CD4-positive, alpha-beta T cell treated with Interleukin-15 for 1 hour (primary cell): ENCODE results near the gene OR2C3.
"Not testable (repeated sequence)": the region's sequence is repeated elsewhere in the genome, so short reads cannot be mapped to it uniquely, and the experiment has no call there.

ENCODE experiments used
- DNase-seq: peaks from one replicate; pipeline ENCODE4 v3.0.0-alpha.2; 2020

Gene OR2C3

DNA sequence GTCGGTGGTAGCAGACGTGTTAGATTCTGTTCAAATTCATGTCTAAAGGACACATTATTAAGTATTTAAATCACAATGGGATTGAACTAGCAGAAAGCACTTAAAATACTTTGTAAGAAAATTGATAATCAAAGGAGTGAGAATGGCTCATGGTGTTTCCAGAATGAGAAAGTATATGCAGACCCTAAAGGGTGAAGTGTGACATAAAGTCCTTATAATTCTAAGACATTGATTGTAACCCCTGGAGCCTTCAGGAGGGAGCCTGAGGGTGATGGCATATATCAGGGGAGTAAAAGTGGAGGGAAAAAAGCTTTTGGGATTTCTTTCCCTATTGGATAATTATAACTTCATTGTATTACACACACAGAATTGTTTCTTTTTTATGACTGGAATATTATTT, at the start of gene OR2C3:
TSS of gene OR2C3 (minus strand) at position 101 of the 400 bp plus-strand sequence. CDS start 3,929 bp downstream, outside the sequence.
- no peak for DNase-seq

DNA sequence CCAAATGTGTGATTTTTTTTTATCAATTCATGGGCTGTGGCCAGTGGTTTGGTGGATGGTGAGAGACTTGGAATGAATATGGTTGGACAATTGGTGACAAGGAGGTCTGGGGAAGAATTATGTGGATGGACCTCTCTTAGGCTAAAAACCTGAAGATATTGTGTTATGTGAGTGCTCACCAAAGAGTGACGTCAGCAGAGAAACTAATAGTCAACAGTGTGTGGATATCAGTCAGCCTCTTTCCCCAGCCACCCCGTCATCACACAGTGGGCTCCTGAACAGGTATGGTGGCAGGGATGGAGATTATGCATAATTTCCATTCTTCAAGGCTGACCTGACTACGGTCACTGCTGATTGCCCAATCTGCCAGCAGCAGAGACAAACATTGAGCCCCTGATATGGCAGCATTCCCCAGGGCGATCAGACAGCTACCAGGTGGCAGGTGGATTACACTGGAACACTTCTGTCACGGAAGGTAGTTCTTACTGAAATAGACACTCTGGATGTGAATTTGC, 42.8 kb upstream of the OR2C3 start:
- DNase-seq = no peak

DNA sequence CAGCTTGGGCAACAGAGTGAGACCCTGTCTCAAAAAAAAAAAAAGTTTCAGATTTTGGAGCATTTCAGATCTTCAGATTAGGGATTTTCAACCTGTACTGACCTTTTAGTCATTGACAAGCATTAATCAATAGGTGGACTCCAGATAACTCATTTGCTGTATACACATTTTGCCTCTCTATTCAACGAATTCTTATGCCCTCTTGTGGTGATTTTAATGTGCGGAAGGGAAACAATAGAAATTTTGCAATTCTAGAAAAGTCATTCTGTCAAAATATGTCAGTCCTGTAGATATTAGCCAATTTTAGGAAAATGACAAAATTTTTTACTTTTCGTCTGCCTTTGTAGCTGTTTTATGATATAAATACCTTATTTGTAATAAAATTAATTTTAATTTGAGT, 40.3 kb upstream of the OR2C3 start:
- no peak for DNase-seq

DNA sequence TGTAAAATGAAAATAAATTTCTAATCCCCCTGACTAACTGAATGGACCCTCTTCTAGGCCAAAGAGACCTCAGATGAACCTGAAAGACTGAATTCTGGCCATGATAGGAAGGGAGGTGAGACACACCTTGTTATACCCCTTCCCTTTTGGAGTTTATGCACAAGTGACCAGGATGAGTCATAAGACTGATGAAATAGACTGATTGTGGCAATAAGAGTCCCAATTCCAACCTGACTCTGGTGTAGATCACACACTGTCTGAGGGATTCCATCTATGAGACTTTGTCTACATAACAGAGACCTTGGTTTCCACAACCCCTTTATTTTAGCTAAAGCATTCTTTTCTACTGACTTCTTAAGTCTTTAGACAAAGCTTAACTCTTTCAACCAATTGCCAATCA, 38.4 kb upstream of the OR2C3 start:
- no peak for DNase-seq

DNA sequence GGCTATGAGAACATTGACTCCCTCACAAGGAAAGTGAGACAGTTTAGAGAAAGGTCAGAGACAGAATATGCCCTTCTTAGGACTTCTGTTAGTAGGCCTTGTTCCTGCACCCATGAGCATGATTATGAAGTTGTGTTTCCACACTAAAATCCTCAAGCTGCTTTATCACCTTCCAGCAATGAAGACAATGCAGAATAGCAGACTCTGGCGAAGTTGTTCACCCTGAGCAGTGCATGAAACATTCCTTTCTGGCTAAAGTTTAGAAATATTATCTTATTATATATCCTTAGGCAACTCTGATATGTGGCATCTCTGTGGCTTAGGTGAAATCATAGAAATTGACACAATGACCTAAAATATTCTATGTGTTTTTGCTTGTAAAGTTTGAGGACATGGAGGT, 38.0 kb upstream of the OR2C3 start:
- DNase-seq = no peak

DNA sequence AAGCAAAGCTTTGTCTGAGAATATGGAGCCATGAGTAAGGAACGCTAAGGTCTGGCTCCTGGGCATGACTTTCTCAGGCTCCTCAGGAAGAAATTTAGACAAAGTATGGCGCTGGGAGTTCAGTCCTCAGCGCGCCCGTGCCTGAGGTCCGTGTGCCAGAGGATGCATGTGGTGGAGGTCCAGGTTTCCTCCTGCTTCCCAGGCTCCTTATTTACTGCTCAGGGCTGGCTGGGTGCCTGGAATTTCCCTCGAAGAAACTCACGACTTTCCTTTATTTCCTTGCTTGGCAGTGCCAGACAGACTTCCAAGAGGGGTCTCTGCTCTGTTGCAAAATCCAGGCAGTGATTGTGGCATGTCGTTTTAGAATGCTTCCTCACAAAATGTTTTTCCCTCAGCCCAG, 26.0 kb upstream of the OR2C3 start:
- no peak for DNase-seq

DNA sequence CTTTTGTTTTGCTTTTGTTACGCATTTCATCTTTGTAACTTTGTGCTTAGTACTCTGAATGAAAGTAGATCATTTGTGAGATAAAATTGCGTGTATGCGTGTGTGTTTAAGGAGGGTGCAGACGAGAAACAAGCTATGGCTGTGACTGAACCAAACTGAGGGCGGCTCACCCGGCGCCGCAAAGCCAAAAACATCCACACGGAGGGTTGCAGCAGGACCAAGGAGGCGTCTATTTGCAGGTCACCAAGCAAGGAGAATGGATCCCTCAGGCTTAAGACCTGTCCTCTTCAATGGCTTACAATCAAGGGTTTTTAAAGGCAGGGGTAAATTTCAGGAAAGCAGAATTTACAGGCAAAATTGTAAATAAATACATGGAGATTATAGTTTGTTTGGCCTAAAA, 25.5 kb upstream of the OR2C3 start:
- no peak for DNase-seq

DNA sequence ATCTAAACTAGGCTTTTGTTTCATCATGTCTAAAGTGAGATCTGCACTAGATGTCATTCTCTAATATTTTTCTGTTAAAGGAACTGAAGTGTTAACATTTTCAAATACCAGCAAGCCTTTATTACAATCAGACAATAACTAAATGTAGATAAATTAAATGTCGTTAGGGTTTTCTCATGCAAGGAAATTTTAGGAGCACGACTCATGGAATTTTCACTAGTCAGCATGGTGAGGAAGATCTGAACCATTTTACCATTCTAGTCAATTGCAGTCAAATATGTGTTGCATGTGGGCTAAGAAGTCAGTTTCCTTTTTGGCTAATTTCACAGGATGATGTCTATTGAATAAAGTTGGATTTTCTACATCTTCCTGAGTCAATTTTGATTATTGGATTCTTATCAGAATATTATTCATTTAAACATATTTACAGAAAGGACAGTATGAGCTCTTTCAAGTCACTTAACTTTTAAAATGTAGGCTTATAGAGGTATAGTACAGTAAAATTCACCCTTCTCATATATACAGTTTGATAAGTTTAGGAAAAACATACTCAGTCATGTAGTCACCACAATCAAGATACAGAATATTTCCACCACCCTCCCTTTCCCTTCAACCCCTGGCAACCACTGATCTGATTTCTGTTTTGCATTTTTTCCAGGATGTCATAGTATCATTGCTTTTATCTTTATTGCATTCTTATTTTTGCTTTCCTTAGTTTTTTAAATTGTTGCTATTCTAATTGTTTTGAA, 21.9 kb upstream of the OR2C3 start:
- DNase-seq = no peak

DNA sequence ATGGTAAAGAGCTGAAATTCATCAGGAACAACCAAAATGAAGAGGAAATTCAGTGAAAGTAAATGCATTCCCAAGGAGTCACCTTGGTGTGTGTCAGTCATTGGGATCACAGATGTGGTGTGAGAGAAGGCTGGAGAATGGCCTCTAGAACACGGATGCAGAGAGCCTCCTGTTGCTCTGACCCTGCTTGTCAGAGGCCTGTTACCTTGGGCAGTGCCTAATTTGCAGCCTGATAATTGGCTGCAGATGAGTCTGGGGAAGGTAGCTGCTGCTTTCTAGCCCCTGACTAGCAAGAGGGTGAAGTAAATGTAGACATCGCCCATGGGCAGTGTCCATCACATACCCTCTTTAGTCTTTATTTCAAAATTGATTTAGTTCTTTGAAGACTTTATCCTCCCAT, 16.0 kb upstream of the OR2C3 start:
- DNase-seq = no peak

DNA sequence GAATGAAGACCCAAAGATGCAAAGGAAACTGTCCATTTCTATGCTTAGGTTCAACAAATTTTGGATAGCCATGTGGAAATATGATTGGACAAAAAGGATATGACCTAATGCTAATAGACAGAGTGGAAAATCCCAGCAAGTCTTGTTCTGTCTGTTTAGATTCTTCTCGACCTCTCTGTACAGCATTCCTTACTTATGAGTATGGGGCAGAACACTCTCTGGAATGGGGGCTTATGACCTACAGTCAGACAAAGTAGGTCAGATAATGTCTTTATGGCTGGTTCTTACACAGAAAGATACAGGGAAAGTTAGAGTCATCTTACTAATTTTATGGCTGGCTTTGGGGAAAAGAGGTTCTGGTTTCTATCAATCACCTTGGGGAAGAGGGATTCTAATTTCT, 15.5 kb upstream of the OR2C3 start:
- DNase-seq = no peak

DNA sequence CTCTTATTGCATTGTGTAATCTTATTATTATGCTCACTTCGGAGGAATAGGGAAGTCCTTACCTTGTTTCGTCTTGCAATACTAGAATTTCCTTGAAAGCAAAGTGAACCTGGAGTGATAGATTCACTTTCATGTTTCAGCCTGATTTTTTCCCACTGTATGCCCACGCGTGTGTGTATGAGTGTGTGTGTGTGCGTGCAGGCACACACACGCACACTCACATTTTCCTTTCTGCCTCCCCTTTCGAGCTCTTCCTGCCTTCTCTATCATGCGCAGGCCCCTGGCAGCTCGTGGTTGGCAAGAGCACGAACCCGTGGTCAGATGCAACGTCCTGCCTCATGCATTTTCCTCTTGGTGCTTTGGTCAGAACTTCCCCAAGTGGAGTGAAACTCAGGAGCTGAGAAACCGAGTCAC, 12.5 kb upstream of the OR2C3 start, which contains the start of gene GCSAML:
TSS of gene GCSAML (plus strand) at position 366 of the 414 bp plus-strand sequence. CDS start 58 bp downstream, outside the sequence.
- no peak for DNase-seq

DNA sequence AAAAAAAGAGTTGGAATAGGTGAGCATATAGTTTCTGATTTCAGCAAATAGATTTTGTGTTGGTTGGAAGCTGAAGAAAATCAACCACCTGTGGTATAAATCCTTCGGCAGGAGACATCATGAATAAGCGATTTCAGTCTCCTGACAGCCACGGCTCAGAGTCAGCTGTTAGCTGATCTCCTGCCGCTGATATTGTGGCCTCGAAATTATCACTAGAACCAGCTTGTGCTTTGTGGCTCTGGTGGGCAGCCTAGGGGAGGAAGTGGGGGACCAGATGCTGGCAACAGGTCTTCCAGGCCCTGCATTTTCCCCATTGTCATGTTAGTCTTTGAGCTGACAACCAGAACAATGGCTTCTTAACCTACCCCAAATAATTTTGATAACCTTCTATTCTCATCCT, 11.9 kb upstream of the OR2C3 start:
- DNase-seq = peak; percentile 30

DNA sequence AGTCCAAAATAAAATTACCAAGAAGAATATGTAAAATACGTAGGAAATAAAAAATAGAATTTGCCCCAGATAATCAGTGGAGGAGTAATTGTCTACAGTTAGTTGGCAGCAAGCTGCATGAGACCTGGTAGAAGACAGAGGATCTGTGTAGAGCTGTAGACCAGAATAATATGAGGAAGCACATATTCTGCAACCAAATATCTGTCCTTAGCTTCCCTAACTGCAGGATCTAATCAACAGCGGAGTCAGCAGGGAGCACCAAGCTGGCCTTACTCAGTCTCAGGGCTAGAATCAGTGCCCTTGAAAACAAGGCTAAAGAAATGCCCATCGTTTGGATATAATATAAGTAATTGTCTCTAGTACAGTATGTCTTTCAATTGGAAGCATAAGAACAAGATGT, 6.6 kb upstream of the OR2C3 start:
- no peak for DNase-seq

DNA sequence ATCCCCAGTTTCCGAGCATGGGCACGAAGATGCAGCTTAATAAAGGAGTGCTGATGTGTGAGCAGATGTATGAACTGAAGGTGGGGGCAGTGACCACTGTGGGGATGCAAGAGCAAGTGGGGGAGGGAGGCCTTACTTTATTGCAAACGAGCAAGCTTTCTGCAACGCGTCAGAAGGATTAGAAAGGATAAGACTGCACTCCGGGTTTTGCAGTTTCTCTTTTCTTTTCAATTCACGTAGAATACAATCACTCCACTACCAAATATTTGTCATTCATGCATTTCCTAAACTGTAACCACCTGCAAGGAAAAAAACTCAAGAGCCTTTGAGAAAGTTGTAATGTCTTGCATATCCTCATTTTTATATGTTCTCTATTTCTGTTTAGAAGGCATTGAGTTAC, 4.3 kb upstream of the OR2C3 start:
- DNase-seq = no peak

DNA sequence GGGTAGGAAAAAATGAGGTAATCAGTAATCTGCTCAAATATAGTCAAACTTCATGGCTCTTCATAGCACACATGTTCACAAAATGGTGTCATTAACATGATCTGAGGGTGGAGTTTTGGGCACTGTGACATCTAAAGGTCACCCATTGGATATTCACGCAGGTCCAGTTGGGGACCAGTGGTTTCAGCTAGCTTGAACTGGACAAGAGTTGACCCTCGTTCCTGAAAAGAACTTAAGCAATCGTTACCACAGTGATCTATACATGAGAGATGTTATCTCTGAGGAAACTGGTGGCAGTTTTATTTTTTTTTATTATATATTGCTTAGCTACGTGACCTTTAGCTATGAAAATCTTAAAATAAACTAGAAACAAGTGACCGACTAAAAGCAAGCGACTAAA, 3.0 kb upstream of the OR2C3 start:
- DNase-seq = no peak

DNA sequence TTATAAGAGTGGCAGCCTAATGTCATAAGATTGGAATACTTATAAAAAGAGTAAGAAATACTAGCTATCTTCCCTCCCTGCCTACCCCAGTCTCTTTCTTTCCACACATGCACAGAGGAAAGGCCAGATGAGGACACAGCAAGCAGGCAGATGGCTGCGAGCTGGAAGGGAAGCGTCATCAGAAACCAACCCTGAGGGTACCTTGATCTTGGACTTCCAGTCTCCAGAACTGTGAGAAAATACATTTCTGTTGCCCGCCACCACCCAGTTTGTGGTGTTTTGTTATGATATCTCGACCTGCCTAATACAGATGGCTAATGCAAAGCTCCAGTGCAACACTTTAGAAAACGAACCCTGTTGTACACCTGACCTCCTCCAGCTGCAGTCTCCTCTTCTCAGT, 2.3 kb upstream of the OR2C3 start:
- DNase-seq = no peak

DNA sequence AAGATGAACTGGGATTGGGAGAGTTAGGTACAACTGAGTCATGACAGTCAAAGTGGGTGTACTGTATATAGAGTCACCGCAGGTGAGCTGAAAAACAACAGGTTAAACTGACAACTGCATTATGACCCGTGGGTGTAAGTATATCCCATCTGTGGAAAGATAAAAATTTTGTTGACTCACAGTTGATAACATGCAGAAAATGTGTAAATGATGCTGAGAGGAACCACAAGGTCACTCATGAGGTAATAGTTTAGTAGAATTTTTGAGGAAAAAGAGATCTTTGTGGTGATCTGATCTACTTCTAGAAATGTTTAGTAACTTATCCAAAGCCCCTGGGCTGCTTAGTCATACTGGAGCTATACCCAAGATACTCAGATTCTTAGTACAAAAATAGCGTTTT, 838 bp downstream of the OR2C3 start:
- no peak for DNase-seq

DNA sequence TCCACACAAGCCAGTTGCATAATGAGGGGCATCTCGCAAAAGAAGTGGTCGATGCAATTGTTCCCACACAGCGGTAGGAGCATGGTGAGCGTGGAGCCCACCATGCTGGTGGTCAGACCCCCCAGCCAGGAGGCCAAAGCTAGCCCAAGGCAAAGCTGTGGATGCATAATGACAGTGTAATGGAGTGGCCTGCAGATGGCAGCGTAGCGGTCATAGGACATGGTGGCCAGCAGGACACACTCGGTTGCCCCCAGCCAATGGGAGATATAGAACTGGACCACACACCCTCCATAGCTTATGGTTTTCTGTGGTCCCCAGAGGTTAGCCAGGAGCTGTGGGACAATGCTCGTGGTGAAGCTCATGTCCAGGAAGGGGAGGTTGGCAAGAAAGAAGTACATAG, 4.3 kb downstream of the OR2C3 start:
- no peak for DNase-seq

DNA sequence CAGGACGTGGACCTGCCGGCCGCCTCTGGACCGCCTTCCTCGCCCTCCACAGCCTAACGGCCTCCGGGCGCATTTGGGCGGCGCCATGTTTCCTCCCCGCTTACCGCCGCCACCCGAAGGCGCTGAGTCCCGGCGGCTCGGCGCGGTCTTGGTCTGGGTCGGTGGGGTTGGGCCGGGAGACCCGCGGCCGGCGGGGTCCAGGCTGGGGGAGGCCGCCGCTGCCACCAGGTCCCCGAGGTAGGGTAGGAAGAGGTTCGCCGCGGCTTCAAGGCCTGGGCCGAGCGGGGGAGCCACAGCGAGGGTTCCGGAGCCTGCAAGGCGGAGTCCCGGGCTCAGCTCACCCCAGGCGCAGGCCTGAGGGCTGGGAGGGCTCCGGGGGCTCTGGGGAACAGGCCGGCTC, 5.5 kb downstream of the OR2C3 start:
- no peak for DNase-seq

DNA sequence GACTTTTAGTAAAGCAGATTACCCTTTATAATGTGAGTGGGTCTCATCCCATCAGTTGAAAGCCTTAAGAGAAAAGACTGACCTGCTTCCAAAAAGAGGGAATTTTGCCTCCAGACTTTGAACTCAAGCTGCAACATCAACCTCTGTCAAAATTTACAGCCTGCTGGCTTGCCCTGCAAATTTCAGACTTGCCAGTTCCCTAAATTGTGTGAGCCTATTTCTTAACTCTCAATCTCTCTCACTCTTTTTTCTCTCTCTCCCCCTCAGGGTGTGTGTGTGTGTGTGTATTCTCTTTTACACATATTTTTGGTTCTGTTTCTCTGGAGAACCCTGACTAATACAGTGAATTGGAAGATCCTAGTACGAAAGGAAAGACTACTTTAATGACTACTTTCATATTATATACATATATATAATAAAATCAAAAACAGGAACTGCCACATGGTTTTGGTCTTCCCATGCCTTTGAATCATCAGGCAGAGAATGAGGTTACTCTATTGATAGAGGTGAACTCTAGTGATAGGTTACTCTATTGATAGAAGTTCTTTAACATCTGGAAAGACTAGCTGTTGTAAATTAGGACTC, 6.4 kb downstream of the OR2C3 start:
- no peak for DNase-seq

DNA sequence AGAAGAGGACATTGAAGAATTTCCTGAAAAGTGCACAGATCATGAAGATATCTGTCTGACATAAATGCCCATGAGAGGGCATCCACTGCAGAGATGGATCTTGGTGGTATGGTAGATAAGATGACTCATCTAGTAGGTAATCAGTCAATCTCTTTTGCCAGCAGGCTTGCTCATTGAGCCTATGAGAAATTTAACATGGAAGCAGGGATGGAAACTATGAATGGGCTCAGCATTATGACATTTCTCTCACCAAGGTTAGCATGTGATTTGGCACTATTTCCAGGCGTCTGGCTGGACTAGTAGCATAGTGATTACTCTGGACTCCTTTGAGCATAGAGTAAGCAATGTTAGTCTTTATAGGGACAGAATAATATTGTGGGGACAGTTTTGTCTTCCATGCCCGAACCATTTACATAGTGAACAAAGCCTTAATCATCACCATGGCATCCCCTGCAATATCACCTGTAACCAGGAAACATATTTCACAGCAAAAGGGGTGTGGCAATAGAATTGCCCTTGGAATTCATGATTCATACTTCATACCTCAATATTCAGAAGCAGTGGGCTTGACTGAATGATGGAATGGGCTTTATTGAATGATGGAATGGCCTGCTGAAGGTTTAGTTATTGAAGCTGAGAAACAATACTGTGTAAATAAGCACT, 7.3 kb downstream of the OR2C3 start:
- DNase-seq = no peak

DNA sequence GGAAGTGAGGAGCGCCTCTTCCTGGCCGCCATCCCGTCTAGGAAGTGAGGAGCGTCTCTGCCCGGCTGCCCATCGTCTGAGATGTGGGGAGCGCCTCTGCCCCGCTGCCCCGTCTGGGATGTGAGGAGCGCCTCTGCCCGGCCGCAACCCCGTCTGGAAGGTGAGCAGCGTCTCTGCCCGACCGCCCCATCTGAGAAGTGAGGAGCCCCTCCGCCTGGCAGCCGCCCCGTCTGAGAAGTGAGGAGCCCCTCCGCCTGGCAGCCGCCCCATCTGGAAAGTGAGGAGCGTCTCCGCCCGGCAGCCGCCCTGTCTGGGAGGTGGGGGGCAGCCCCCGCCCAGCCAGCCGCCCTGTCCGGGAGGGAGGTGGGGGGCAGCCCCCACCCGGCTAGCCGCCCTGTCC, 14.4 kb downstream of the OR2C3 start:
- DNase-seq = not testable (repeated sequence)

DNA sequence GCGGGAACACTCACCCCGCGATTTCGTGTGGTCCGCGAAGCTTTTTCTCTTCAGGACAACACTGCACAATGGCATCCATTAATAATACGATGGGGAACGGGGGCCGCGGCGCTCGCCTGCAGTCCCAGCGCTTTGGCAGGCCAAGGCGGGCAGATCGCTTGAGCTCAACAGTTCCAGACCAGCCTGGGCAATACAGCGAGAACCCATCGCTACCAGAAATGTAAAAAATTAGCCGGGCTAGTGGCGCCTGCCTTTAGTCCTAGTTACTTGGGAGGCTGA, 17.7 kb downstream of the OR2C3 start:
- no peak for DNase-seq
